NCI-H69 (cell line): ENCODE data around the gene OR2AG1.
A peak's percentile ranks its signal among the peaks of the same experiment; 100 is the strongest.

Experiments used
- DNase-seq: peaks from one replicate; lab custom pipeline; 2025; lab: John Stamatoyannopoulos, UW

Gene OR2AG1, protein sequence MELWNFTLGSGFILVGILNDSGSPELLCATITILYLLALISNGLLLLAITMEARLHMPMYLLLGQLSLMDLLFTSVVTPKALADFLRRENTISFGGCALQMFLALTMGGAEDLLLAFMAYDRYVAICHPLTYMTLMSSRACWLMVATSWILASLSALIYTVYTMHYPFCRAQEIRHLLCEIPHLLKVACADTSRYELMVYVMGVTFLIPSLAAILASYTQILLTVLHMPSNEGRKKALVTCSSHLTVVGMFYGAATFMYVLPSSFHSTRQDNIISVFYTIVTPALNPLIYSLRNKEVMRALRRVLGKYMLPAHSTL

GRCh38 chr11:6782720-6783119, at the start of gene OR2AG1:
TSS of gene OR2AG1 (plus strand) at chr11:6783020. CDS start at chr11:6785038, 2,018 bp downstream.
- no peak for DNase-seq

DNA sequence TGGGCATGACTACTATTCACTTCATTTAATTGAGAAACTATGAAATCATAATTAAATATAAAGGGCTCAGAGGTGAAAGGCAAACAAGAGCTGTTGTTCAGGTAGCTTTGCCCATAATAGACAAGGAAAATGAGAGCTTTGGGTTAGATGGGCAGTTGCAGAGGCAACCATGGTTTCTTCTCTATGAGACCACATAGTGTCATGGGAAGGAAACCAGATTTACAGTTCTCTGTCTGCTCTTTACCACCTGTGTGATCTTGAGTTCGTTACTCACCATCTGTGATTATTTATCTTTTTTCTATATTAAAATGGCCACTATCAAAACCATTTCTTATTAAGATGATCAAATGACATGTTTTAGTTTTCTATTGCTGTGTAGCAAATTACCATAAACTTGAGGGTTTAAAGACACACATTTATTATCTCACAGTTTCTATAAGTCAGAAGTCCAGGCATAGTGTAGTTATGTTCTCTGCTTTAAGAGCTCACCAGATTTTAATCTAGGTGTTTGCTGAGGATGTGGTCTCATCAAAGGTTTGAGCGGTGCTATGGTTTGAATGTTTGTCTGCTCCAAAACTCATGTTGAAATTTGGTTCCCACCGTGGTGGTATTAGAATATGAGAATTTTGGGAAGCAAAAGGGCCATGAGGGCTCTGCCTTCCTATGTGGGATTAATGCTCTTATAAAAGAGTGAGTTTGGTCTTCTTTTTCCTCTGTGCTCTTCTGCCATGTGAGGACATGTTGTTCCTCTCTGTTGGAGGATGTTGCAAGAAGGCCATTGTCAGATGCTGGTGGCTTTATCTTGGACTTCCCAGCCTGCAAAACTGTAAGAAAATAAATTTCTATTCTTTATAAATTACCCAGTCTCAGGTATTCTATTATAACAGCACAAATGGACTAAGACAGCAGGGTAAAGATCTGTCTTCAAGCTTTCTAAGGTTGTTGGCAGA, 49.2 kb upstream of the OR2AG1 start:
- DNase-seq: no peak

GRCh38 chr11:6734616-6735015, 48.2 kb upstream of the OR2AG1 start:
- DNase-seq: no peak

- no peak for DNase-seq
Measured at GRCh38 chr11:6735306-6735705, 47.5 kb upstream of the OR2AG1 start.

GRCh38 chr11:6736495-6737121, 46.2 kb upstream of the OR2AG1 start:
- DNase-seq: no peak

DNA sequence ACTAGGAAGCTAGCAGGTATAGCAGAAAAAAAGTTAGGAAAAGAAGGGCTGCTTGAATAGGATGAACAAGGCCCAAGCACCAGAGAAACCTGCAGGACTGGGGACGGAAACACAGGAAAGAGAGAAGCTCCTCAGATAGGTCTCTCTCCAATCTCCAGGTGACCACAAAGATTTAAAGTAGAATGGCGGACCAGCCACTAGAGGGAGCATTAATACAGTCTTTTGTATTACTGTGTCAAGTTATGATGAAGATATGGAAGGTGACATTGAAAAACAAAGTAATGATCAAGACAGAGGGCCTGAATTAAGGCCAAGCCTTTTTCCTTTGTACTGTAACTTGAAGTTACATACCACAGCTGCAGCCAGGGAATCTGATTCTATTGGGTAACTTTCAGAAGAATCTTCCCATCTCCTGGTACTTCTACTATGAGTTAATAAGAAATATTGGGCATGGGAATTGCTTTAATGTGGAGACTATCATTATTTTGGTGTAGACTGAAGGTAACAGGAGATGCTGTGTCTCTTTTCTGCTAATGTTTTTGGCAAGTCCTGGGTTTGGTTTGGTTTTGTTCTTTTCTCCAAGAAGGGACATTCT, 44.9 kb upstream of the OR2AG1 start:
- peak; percentile 60 for DNase-seq

- no peak for DNase-seq
Measured at GRCh38 chr11:6738590-6738989, 44.2 kb upstream of the OR2AG1 start.

- no peak for DNase-seq
Measured at GRCh38 chr11:6742260-6742659, 40.6 kb upstream of the OR2AG1 start.

DNA sequence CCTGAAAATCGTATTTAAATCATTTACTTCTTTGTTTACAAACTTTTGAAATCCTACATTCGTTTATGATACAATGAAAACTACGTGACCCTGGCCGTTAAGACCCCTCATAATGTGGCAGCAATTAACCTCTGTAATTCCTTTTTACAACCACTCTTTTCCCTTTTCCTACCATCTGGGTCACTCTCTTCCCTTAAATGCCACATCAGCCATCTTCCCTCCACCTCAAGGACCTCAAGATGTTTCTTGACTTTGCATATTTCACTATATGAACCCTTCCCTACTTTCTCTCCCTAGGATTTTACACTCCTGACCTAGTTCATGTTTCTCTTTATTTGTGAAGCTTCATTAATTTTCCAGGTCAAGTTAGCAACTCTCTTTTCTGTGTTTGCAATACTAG, 37.8 kb upstream of the OR2AG1 start:
- no peak for DNase-seq

DNA sequence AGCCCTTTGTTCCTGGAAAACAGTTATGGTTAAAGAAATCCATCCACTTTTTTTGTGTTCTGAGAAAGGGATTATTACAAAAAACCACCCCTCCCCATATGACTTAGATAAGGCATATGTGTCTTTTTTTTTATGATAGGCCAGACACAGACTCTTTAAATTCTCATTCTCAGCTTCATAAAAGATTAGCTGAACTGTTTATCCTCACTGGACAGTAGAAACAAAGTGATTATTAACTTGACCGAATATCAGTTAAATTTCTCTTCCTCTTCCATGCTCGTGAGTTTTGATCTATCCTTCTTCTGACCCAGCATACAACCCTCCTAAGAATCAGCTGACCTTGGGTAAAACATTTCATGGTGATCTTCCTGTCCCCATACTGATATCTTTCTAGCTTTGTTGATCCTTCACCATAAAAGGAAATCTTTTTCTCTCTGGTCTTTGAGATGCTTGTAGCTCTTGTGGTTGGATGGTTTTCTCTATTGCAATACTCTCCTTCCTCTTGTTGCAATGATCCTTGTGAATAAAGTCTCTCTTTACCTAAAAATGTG, 37.3 kb upstream of the OR2AG1 start:
- no peak for DNase-seq

- no peak for DNase-seq
Measured at GRCh38 chr11:6746086-6746618, 36.7 kb upstream of the OR2AG1 start.

DNA sequence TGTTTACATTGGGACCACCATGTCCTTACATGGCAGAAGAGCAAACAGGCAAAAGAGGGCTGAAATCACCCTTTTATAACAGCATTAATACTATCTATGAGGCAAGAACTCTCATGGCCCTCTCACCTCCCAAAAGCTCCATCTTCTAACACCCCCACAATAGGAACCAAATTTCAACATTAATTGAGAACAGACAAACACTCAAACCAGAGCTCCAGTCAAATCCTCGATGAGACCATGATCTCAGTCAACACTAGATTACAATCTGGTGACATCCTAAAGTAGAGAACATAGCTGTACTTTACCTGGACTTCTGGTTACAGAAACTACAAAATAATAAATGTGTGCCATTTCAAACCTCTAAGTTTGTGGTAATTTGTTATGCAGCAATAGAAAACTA, 36.2 kb upstream of the OR2AG1 start:
- DNase-seq: no peak

DNA sequence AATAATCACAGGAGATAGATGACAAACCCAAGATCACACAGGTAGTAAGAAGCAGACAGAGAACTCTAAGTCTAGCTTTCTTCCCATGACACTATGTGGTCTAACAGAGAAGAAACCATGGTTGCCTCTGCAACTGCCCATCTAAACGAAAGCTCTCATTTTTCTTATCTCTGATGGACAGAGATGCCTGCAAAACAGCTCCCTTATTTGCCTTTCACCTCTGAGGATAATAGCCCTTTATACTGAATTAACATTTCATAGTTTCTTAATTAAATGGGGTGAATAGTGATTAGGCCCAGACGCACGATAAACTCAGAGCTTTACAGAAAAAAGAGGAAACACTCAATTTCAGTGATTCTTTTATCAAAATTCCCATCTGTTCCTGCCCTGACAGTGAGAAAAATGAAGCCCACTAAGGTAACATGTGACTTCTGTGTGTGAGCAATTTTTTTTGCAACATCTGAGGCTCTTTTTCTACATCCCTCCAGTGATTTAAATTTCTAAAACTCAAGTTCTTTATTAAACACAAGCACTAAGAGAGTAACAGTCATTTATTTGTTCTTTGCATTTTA, 35.6 kb upstream of the OR2AG1 start:
- DNase-seq: no peak

DNA sequence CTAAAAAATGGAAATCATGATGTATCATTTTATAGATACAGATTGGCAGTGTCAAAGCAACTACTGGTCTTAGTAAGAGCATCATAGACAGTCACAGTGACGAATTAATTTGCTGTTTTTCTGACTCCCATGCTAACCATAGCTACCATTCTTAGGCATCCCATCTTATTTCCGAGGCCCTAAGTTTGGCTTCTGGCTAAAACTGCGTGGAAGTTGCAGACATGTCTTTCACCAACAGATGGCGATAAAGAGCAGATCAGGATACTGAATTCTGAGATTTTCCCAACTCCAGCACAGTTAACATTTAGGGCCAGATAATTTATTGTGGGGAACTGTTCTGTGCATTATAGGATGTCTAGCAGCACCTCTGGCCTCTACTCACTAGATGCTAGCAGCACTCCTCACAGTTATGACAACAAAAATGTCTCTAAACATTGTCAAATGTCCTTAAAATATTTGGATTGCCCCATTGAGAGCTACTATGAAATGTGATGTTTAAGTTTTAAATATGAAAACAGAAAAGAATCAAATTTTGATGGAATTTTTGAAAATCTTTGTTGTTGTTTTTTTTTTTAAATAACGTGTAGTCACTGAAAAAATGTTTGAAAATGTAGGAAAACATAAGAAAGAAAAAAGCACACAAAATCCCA, 27.4 kb upstream of the OR2AG1 start:
- DNase-seq: peak; percentile 47

DNA sequence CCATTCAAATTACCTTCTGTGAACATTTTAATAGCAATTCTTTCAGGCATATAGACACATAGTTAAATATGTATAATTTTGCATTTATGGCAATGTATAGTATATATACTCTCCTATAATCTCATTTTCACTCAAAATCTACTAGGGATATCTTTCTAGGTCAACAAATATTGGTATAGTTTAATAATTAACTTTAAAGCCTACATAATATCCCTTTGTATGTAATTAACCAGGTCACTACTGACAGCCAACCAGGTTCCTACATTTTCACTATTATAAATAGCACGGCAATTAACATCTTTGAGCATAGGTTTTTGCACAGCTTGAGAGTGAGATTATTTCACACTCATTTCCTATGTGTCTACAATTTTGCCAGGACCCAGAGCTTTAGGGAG, 26.9 kb upstream of the OR2AG1 start:
- no peak for DNase-seq

DNA sequence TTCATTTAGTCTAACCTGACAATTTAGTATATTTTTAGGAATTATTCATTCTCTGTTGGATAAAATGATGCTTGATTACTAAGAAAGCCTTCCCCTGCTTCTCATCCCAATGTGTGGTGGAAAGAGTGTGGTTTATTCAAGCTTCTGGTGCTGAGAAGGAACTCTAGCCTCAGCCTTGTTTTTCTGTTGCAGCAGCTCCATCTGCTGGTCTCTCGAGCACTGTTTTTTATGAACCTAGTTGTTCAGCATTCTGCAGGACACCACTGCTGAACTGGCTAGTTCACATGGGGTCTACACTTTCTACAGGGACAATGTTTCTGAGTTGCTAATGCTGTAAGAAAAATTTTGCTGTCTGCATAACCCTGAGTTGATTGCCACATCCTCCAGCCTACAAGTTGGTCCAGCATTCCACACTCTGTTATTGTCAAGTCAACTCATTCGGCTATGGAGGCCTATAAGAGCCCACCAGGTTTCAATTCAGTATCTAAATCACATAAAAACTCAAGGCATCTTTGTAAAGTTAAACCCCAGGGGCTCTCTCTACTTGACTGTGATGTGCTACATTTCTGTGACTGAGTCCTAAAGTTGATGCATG, 25.4 kb upstream of the OR2AG1 start:
- peak; percentile 45 for DNase-seq

DNA sequence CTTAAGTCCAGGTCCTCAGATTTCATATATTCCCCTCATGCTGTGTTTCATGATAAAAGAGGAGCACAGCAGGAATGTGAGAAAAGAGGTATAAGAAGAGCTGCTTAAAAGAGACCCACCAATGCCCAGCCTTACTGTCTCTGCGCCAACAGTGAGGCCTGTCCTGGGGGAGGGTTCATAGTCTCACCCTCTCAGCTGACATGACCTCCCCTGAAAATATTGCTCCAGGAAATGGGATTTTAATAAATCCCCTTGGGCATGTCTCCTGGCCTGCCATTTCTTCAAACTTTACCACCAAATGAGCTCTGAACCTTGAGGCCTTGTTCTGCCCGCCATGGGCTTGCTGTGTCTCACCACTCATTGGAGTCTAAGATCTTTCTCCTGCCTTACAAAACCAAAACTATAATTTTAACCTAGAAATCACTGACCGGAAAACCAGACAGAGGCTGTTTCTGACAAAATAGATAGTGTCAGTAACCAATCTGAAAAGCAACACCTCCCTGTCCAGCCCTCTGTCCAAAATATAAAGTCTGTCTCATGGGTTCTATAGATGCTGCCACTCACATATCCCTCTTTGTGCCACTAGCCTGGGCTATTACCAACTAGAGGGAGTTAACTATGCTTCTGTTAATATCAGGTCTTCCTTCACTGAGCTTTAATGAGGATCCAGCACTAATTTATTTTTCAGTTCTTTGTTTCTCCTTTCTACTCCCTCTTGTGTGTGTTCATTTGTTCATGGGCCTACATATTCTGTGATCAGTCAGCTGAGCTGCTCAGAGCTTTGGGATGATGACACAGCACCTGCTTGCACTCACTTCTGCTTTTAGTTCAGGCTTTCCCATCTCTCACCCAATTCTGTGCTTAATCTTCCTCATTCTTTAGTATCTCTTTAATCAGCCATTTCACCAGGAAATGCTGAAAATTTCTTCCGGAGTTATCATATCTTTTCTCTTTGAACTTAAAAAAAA, 10.6 kb upstream of the OR2AG1 start, which contains the start of gene OR2AG2:
OR2AG2 (minus strand) TSS at position 51 of the 968 bp plus-strand sequence. CDS start 3,019 bp downstream, outside the sequence.
- DNase-seq: no peak

DNA sequence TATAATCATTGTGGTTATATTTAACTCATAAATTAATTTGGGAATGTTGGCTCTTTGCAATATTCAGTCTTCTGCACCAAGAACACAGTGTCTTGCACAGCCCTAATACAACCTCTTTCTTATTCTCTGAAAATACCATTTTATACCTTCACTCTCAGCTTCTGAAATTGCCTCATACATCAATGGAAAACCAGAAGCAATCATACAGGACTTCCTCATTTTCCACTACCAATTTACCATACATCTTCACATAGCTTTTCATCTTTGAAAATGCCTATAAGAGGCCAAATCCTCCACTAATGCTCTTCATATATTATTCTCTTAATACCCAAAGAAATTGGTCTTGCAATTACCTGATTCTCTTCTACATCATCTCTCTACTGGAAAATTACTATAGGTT, 4.3 kb upstream of the OR2AG1 start:
- DNase-seq: no peak

DNA sequence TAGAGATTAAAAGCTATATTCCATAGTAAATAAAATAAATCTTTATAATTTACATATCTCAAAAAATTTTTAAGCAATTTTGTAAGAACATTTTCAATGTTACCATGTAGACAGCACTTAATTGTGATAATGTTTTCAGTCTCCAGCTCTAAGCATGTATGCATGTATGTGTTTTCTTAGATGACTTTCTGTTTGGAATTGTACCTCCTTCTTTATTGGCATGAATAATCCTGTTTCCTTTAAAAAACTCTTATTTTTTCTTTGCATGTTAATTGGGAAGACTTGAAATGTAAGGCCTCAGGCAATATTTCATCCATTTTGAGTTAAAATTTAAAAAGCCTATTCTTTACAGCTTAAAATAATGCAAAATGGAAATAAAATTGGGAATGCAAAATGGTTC, 2.0 kb upstream of the OR2AG1 start:
- no peak for DNase-seq
